Liver (tissue), 9 donors: Measurements from ENCODE around the gene CD55. TPM values are rescaled to one million over a fixed set of nuclear protein-coding genes. Genes with fewer than 3 reads are reported as not detected.

Experiments used
- DNase-seq: peaks from one replicate; pipeline ENCODE4 v3.0.0-alpha.2; 2017; ENCODE audit warnings: low spot score
- H3K27ac ChIP-seq, 2 donors: one replicate each; pipeline ENCODE4 v1.7.0; 2013; ENCODE audit warnings: inconsistent platforms in 2 of 2, low read length in 2 of 2, control low read depth in 1 of 2, low read depth in 1 of 2, mild to moderate bottlenecking in 1 of 2
- H3K27me3 ChIP-seq, 4 donors: one replicate each; pipeline versions ENCODE4 v1.6.1 to v1.7.0; 2013; ENCODE audit warnings: low read length in 3 of 4, inconsistent platforms in 1 of 4, mild to moderate bottlenecking in 1 of 4, moderate library complexity in 1 of 4; ENCODE audit not compliant: control insufficient read depth in 4 of 4, insufficient read depth in 4 of 4
- H3K36me3 ChIP-seq, 4 donors: one replicate each; pipeline versions ENCODE4 v1.6.1 to v1.7.0; 2013; ENCODE audit warnings: low read length in 3 of 4, mild to moderate bottlenecking in 3 of 4, low read depth in 1 of 4, moderate library complexity in 1 of 4; ENCODE audit not compliant: control insufficient read depth in 4 of 4, insufficient read depth in 3 of 4
- H3K4me1 ChIP-seq, 4 donors: one replicate each; pipeline versions ENCODE4 v1.6.1 to v1.7.0; 2013; ENCODE audit warnings: low read length in 3 of 4, mild to moderate bottlenecking in 3 of 4, moderate library complexity in 1 of 4; ENCODE audit not compliant: control insufficient read depth in 4 of 4, insufficient read depth in 4 of 4
- H3K4me3 ChIP-seq, 3 donors: one replicate each; pipeline versions ENCODE4 v1.6.1 to v1.7.0; 2013; ENCODE audit warnings: low read length in 3 of 3, control low read depth in 1 of 3, low read depth in 1 of 3, mild to moderate bottlenecking in 1 of 3
- H3K9ac ChIP-seq, 2 donors: one replicate each; pipeline ENCODE4 v1.7.0; 2013; ENCODE audit warnings: low read length in 2 of 2, mild to moderate bottlenecking in 2 of 2, moderate library complexity in 2 of 2, control low read depth in 1 of 2, low read depth in 1 of 2
- H3K9me3 ChIP-seq, 4 donors: one replicate each; pipeline versions ENCODE4 v1.6.1 to v1.7.0; 2013; ENCODE audit warnings: low read length in 3 of 4; ENCODE audit not compliant: control insufficient read depth in 4 of 4
- ATF3 ChIP-seq: IDR thresholded peaks from 2 replicates; pipeline ENCODE4 v1.6.1; 2016; ENCODE audit warnings: antibody characterized with exemption
- EGR1 ChIP-seq, 2 donors: IDR thresholded peaks; 2 replicates each; pipeline ENCODE4 v1.6.1; 2016 to 2018; ENCODE audit warnings: antibody characterized with exemption in 2 of 2, low read depth in 2 of 2
- FOXA2 ChIP-seq: IDR thresholded peaks from 2 replicates; pipeline ENCODE4 v1.6.1; 2016; ENCODE audit warnings: antibody characterized with exemption
- GABPA ChIP-seq, 2 donors: IDR thresholded peaks in 1 of 2; conservative IDR thresholded peaks in 1 of 2; 2 replicates each; pipeline ENCODE4 v1.6.1; 2016; ENCODE audit warnings: antibody characterized with exemption in 2 of 2, mild to moderate bottlenecking in 1 of 2, moderate library complexity in 1 of 2
- HNF4A ChIP-seq, 2 donors: conservative IDR thresholded peaks; 2 replicates each; pipeline ENCODE4 v1.6.1; 2016; ENCODE audit warnings: antibody characterized with exemption in 2 of 2, mild to moderate bottlenecking in 2 of 2
- JUND ChIP-seq, 2 donors: IDR thresholded peaks; 2 replicates each; pipeline ENCODE4 v1.6.1; 2016; ENCODE audit warnings: antibody characterized with exemption in 2 of 2
- MAX ChIP-seq: IDR thresholded peaks from 2 replicates; pipeline ENCODE4 v1.6.1; 2016; ENCODE audit warnings: antibody characterized with exemption
- NR2F2 ChIP-seq: IDR thresholded peaks from 2 replicates; pipeline ENCODE4 v1.6.1; 2016; ENCODE audit warnings: antibody characterized with exemption
- REST ChIP-seq: IDR thresholded peaks from 2 replicates; pipeline ENCODE4 v1.6.1; 2016; ENCODE audit warnings: antibody characterized with exemption, mild to moderate bottlenecking
- RXRA ChIP-seq, 2 donors: IDR thresholded peaks; 2 replicates each; pipeline ENCODE4 v1.6.1; 2017 to 2018; ENCODE audit warnings: antibody characterized with exemption in 2 of 2, mild to moderate bottlenecking in 1 of 2
- SP1 ChIP-seq: IDR thresholded peaks from 2 replicates; pipeline ENCODE4 v1.6.1; 2018; ENCODE audit warnings: antibody characterized with exemption, mild to moderate bottlenecking
- ZBTB33 ChIP-seq: IDR thresholded peaks from 2 replicates; pipeline ENCODE4 v1.6.1; 2016; ENCODE audit warnings: antibody characterized with exemption
- WGBS: extraction: QIAGEN DNeasy Blood & Tissue Kit; methylation state at CpG from one replicate; pipeline ENCODE4 v1.1.7; 2013; 5-methylcytosine and 5-hydroxymethylcytosine counted together
- polyA plus RNA-seq, 2 donors: library from polyadenylated mRNA; stranded (reverse) in 1 of 2; unstranded in 1 of 2; fragments of 200-250 nt in 1 of 2; fragments of >200 nt in 1 of 2; fragmentation: Nextera tagmentation in 1 of 2; extraction: Ambion mirVana in 1 of 2; gene quantifications; one replicate each; pipeline versions ENCODE4 v1.2.1 to v1.2.3, GENCODE V29; 2013 to 2015
- total RNA-seq, 2 donors: library from RNA; depleted of rRNA; stranded (reverse); fragments of >200 nt; gene quantifications; one replicate each; pipeline ENCODE4 v1.2.3, GENCODE V29; 2014
- donor health status: healthy.
- donor health status: healthy.
- donor health status: healthy.
- donor health status: healthy.
- donor health status: healthy.

The CD55 gene
- total and polyA plus RNA-seq, 4 donors: 11.0 to 27.6 (median 12.6) TPM

- TF ChIP-seq ZBTB33 (no peak), JUND (IDR thresholded peaks at IDR 0.05) (no peak), SP1 (no peak), RXRA (IDR thresholded peaks at IDR 0.05) (no peak), FOXA2 (no peak), GABPA (IDR thresholded peaks at IDR 0.05 in 1 of 2, conservative IDR thresholded peaks at IDR 0.05 in 1 of 2) (no peak)
These were observed 8.7 kb downstream of the CD55 start (continued) for GRCh38 chr1:207330011-207330710.

GRCh38 chr1:207331354-207332313 is 10.2 kb downstream of the CD55 start:
- H3K9ac ChIP-seq: no peak overlapping the region
- WGBS: 94% methylated on average over 4 of the region's 4 CpGs
- peaks cover 0 to 4% (median 2%) of the 10 kb centered on the region in 4 donors for H3K4me1 ChIP-seq
- H3K4me3 ChIP-seq: no peak overlapping the region
- DNase-seq: no peak
- H3K27me3 ChIP-seq: no peaks in the 10 kb centered on the region
- H3K36me3 ChIP-seq: peaks cover 2 to 33% (median 9%) of the 10 kb centered on the region in 4 donors
- TF ChIP-seq EGR1 (IDR thresholded peaks at IDR 0.05; ENCODE audit: low read depth in 2 of 2): no peak
- no peak for TF ChIP-seq GABPA (IDR thresholded peaks at IDR 0.05 in 1 of 2, conservative IDR thresholded peaks at IDR 0.05 in 1 of 2)
- TF ChIP-seq NR2F2: no peak
- no peak for TF ChIP-seq REST
- no peak for TF ChIP-seq RXRA (IDR thresholded peaks at IDR 0.05)
- no peak for TF ChIP-seq ATF3
- TF ChIP-seq HNF4A (conservative IDR thresholded peaks at IDR 0.05): no peak
- no peak for TF ChIP-seq FOXA2
- no peak for TF ChIP-seq MAX
- H3K9me3 ChIP-seq: peaks cover 0 to 2% (median 0%) of the 10 kb centered on the region in 4 donors
- no peak overlapping the region for H3K27ac ChIP-seq
